HEK293 (cell line): Measurements from ENCODE around the gene MTARC2.

Source experiments
- CTCF ChIA-PET: fragments of 350-600 bp; formaldehyde crosslinking; extraction: SDS; loops from one replicate; lab custom pipeline; 2021; ENCODE audit warnings: antibody characterized with exemption; lab: Yijun Ruan, JAX
- POLR2A ChIA-PET: fragments of 300-600 bp; formaldehyde crosslinking; extraction: SDS; loops from one replicate; lab custom pipeline; 2020; ENCODE audit warnings: antibody characterized with exemption, inconsistent platforms; lab: Yijun Ruan, JAX
- H3K27ac ChIP-seq: fragments of 200-500 bp; sonication (Bioruptor generic); 2 replicates; pipeline ENCODE4 v1.5.1; 2014; ENCODE audit warnings: low read depth, low read length, control low read depth, inconsistent platforms; ENCODE audit errors: extremely low read depth
- H3K36me3 ChIP-seq, 2 experiments: fragments of 200-500 bp in 1 of 2; sonication (Bioruptor generic) in 1 of 2; 1 replicate in 1 of 2; 2 replicates in 1 of 2; pipeline ENCODE4 v1.5.1; 2014 to 2017; ENCODE audit warnings: inconsistent platforms in 2 of 2, low read length in 2 of 2; ENCODE audit not compliant: control insufficient read depth in 2 of 2, insufficient read depth in 1 of 2
- H3K4me1 ChIP-seq: fragments of 200-500 bp; sonication (Bioruptor generic); 2 replicates; pipeline ENCODE4 v1.5.1; 2014; ENCODE audit warnings: mild to moderate bottlenecking, low read length, inconsistent platforms; ENCODE audit not compliant: control insufficient read depth, insufficient read depth
- H3K4me3 ChIP-seq: 2 replicates; pipeline ENCODE4 v1.5.1; 2011; ENCODE audit warnings: low read depth, mild to moderate bottlenecking, control low read depth, low read length, moderate library complexity
- H3K9me3 ChIP-seq: fragments of 200-500 bp; sonication (Bioruptor generic); 2 replicates; pipeline ENCODE4 v1.5.1; 2014; ENCODE audit warnings: low read depth, low read length, inconsistent platforms; ENCODE audit not compliant: control insufficient read depth, insufficient read depth
- FEZF1 ChIP-seq: fragments of 450-650 bp; formaldehyde crosslinking; IDR thresholded peaks from 2 replicates; pipeline ENCODE4 v1.5.1; 2016; ENCODE audit warnings: missing biosample characterization, missing genetic modification characterization
- GLIS2 ChIP-seq: fragments of 450-650 bp; formaldehyde crosslinking; IDR thresholded peaks from 2 replicates; pipeline ENCODE4 v1.5.1; 2016; ENCODE audit warnings: missing biosample characterization, missing genetic modification characterization
- PRDM1 ChIP-seq: fragments of 450-650 bp; formaldehyde crosslinking; IDR thresholded peaks from 2 replicates; pipeline ENCODE4; 2016; ENCODE audit warnings: missing biosample characterization, missing genetic modification characterization
- RBAK ChIP-seq: fragments of 450-650 bp; formaldehyde crosslinking; IDR thresholded peaks from 2 replicates; pipeline ENCODE4 v1.5.1; 2016; ENCODE audit warnings: missing biosample characterization, missing genetic modification characterization
- SP2 ChIP-seq: fragments of 450-650 bp; formaldehyde crosslinking; IDR thresholded peaks from 2 replicates; pipeline ENCODE4 v1.5.1; 2016; ENCODE audit warnings: missing biosample characterization, missing genetic modification characterization
- ZBTB17 ChIP-seq: fragments of 450-650 bp; formaldehyde crosslinking; IDR thresholded peaks from 2 replicates; pipeline ENCODE4 v1.5.1; 2016; ENCODE audit warnings: missing biosample characterization, missing genetic modification characterization
- ZBTB48 ChIP-seq: fragments of 450-650 bp; formaldehyde crosslinking; IDR thresholded peaks from 2 replicates; pipeline ENCODE4 v1.5.1; 2016; ENCODE audit warnings: missing biosample characterization, missing genetic modification characterization
- ZNF157 ChIP-seq: fragments of 450-650 bp; formaldehyde crosslinking; IDR thresholded peaks from 2 replicates; pipeline ENCODE4 v1.5.1; 2016; ENCODE audit warnings: missing biosample characterization, missing genetic modification characterization
- ZNF335 ChIP-seq: fragments of 450-650 bp; formaldehyde crosslinking; conservative IDR thresholded peaks from 2 replicates; pipeline ENCODE4 v1.5.1; 2016; ENCODE audit warnings: missing biosample characterization, missing genetic modification characterization
- ZNF366 ChIP-seq: fragments of 450-650 bp; formaldehyde crosslinking; conservative IDR thresholded peaks from 2 replicates; pipeline ENCODE4 v1.5.1; 2016; ENCODE audit warnings: missing biosample characterization, missing genetic modification characterization
- ZNF623 ChIP-seq: fragments of 450-650 bp; formaldehyde crosslinking; IDR thresholded peaks from 2 replicates; pipeline ENCODE4 v1.5.1; 2016; ENCODE audit warnings: missing biosample characterization, missing genetic modification characterization
- ZNF626 ChIP-seq: fragments of 450-650 bp; sonication (Bioruptor Pico); formaldehyde crosslinking; IDR thresholded peaks from 2 replicates; pipeline ENCODE4 v1.5.1; 2018; ENCODE audit warnings: missing biosample characterization, missing genetic modification characterization, inconsistent platforms
- ZNF654 ChIP-seq: fragments of 450-650 bp; formaldehyde crosslinking; IDR thresholded peaks from 2 replicates; pipeline ENCODE4 v1.5.1; 2016; ENCODE audit warnings: low read depth, missing biosample characterization, missing genetic modification characterization
- ZNF76 ChIP-seq: fragments of 450-650 bp; formaldehyde crosslinking; IDR thresholded peaks from 2 replicates; pipeline ENCODE4; 2016; ENCODE audit warnings: low read depth, missing biosample characterization, missing genetic modification characterization, borderline replicate concordance
- ZNF791 ChIP-seq: fragments of 450-650 bp; formaldehyde crosslinking; IDR thresholded peaks from 2 replicates; pipeline ENCODE4 v1.5.1; 2016; ENCODE audit warnings: missing biosample characterization, missing genetic modification characterization
- ZNF843 ChIP-seq: fragments of 450-650 bp; formaldehyde crosslinking; IDR thresholded peaks from 2 replicates; pipeline ENCODE4 v1.5.1; 2016; ENCODE audit warnings: missing biosample characterization, missing genetic modification characterization
- ZSCAN30 ChIP-seq: fragments of 450-650 bp; IDR thresholded peaks from 2 replicates; pipeline ENCODE4 v1.5.1; 2018; ENCODE audit warnings: missing biosample characterization, mild to moderate bottlenecking, missing genetic modification characterization, moderate library complexity
- TF ChIP-seq, protein P1 (sequence below): fragments of 450-650 bp; formaldehyde crosslinking; IDR thresholded peaks from 2 replicates; pipeline ENCODE4 v1.5.1; 2016; ENCODE audit warnings: missing biosample characterization, missing genetic modification characterization, borderline replicate concordance
- TF ChIP-seq, protein P2 (sequence below): fragments of 450-650 bp; formaldehyde crosslinking; IDR thresholded peaks from 2 replicates; pipeline ENCODE4 v1.5.1; 2016; ENCODE audit warnings: missing biosample characterization, missing genetic modification characterization
- TF ChIP-seq, protein P3 (sequence below): fragments of 450-650 bp; formaldehyde crosslinking; conservative IDR thresholded peaks from 2 replicates; pipeline ENCODE4 v1.5.1; 2016; ENCODE audit warnings: low read depth, missing biosample characterization, missing genetic modification characterization
- TF ChIP-seq, protein P4 (sequence below): fragments of 450-650 bp; formaldehyde crosslinking; IDR thresholded peaks from 2 replicates; pipeline ENCODE4 v1.5.1; 2016; ENCODE audit warnings: missing biosample characterization, missing genetic modification characterization

The MTARC2 gene

DNA sequence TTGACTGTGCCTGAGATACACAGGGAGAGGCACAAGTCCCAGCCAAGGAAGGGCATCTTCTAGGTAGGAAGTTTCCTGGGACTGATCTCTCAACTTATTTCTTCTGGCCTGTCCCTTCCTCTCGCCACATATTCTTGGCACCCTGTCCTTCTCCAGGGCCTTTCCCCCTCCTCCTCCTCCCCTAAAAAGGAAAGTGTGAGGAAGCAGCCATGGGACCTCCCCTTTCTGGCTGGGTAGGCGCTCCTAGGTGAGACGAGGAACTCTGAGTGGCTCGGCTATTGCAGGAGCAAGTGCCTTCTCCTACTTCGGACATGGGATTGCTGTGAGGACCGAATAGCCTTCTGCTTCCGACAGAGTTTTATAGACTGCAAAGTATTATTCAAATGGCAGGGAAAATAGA is 15.5 kb upstream of the MTARC2 start:
- H3K4me1 ChIP-seq, result no peaks in the 10 kb centered on the region
- no peaks in the 10 kb centered on the region for H3K9me3 ChIP-seq
- TF ChIP-seq ZBTB48 (no peak), ZNF626 (tag by site-specific recombination) (0 out of 2 replicates have a peak, but pooled peaks have one; percentile 46)
- H3K36me3 ChIP-seq, result no peaks in the 10 kb centered on the region
- no peak overlapping the region for H3K27ac ChIP-seq
- CTCF ChIA-PET, result interaction anchor here (0.6 to 3.8 kb wide), 32 partner anchors 9 to 689 kb away, joined by 3 to 32 read pairs (median 6); partner anchors contain the start of gene MTARC2
- POLR2A ChIA-PET, result interaction anchor here (0.6 to 1.8 kb wide), 4 partner anchors 14 to 1411 kb away, joined by 3 to 19 read pairs (median 4); partner anchors contain the start of gene MTARC2
- no peak overlapping the region for H3K4me3 ChIP-seq

DNA sequence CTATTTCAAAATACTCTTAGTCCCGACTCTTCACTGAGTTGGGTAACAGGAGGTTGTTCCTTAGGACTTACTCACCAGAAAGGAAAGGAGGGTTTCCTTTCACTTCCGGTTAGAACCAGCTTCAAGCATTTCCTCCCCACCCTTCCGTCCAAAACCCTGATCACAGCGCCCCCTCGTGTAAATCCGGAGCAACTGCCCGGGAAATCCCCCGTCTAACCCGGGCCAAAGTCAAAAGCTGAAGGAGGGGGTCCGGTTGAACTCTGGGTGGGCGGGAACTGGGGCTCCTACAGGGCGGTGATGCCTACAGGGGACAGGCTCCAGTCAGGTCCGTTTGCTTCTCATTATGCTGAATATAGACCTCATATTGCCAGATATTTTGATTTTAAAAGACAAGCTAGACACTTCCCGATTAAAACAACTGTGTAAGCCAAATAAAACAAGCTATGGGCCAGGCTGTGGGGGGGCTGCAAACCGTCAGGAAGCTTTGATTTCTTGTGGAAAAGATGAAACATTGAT is 15.0 kb upstream of the MTARC2 start:
- H3K4me3 ChIP-seq, result no peak overlapping the region; the same call in 1 of the 2 replicates
- no peak overlapping the region for H3K27ac ChIP-seq
- ChIA-PET POLR2A (interaction anchor here (0.6 to 1.8 kb wide), 4 partner anchors 13 to 1411 kb away, joined by 3 to 19 read pairs (median 4); partner anchors contain the start of gene MTARC2), CTCF (interaction anchor here (0.5 to 3.8 kb wide), 49 partner anchors 8 to 1763 kb away, joined by 3 to 32 read pairs (median 4); partner anchors contain the start of gene MTARC2)
- H3K4me1 ChIP-seq, result no peaks in the 10 kb centered on the region
- no peaks in the 10 kb centered on the region for H3K36me3 ChIP-seq
- no peaks in the 10 kb centered on the region for H3K9me3 ChIP-seq
- no peak for TF ChIP-seq RBAK (tag by site-specific recombination)
- no peak for TF ChIP-seq ZNF843 (tag by site-specific recombination)
- TF ChIP-seq ZNF366 (tag by site-specific recombination), result peak; percentile 47
- no peak for TF ChIP-seq ZNF157 (tag by site-specific recombination)
- peak; percentile 45; the same call in 1 of the 2 replicates for TF ChIP-seq GLIS2
- TF ChIP-seq SP2, result peak; percentile 33; the same call in 1 of the 2 replicates
- TF ChIP-seq, protein P1, sequence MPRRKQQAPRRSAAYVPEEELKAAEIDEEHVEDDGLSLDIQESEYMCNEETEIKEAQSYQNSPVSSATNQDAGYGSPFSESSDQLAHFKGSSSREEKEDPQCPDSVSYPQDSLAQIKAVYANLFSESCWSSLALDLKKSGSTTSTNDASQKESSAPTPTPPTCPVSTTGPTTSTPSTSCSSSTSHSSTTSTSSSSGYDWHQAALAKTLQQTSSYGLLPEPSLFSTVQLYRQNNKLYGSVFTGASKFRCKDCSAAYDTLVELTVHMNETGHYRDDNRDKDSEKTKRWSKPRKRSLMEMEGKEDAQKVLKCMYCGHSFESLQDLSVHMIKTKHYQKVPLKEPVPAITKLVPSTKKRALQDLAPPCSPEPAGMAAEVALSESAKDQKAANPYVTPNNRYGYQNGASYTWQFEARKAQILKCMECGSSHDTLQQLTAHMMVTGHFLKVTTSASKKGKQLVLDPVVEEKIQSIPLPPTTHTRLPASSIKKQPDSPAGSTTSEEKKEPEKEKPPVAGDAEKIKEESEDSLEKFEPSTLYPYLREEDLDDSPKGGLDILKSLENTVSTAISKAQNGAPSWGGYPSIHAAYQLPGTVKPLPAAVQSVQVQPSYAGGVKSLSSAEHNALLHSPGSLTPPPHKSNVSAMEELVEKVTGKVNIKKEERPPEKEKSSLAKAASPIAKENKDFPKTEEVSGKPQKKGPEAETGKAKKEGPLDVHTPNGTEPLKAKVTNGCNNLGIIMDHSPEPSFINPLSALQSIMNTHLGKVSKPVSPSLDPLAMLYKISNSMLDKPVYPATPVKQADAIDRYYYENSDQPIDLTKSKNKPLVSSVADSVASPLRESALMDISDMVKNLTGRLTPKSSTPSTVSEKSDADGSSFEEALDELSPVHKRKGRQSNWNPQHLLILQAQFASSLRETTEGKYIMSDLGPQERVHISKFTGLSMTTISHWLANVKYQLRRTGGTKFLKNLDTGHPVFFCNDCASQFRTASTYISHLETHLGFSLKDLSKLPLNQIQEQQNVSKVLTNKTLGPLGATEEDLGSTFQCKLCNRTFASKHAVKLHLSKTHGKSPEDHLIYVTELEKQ (tag by site-specific recombination), result no peak
- peak; percentile 70 for TF ChIP-seq ZNF654 (tag by site-specific recombination)
- TF ChIP-seq ZNF335 (tag by site-specific recombination), result peak; percentile 30; the same call in 1 of the 2 replicates
- TF ChIP-seq, protein P2, sequence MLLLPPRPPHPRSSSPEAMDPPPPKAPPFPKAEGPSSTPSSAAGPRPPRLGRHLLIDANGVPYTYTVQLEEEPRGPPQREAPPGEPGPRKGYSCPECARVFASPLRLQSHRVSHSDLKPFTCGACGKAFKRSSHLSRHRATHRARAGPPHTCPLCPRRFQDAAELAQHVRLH (tag by site-specific recombination), result peak; percentile 75; the same call in 1 of the 2 replicates
- TF ChIP-seq FEZF1 (tag by site-specific recombination), result no peak
- TF ChIP-seq, protein P3, sequence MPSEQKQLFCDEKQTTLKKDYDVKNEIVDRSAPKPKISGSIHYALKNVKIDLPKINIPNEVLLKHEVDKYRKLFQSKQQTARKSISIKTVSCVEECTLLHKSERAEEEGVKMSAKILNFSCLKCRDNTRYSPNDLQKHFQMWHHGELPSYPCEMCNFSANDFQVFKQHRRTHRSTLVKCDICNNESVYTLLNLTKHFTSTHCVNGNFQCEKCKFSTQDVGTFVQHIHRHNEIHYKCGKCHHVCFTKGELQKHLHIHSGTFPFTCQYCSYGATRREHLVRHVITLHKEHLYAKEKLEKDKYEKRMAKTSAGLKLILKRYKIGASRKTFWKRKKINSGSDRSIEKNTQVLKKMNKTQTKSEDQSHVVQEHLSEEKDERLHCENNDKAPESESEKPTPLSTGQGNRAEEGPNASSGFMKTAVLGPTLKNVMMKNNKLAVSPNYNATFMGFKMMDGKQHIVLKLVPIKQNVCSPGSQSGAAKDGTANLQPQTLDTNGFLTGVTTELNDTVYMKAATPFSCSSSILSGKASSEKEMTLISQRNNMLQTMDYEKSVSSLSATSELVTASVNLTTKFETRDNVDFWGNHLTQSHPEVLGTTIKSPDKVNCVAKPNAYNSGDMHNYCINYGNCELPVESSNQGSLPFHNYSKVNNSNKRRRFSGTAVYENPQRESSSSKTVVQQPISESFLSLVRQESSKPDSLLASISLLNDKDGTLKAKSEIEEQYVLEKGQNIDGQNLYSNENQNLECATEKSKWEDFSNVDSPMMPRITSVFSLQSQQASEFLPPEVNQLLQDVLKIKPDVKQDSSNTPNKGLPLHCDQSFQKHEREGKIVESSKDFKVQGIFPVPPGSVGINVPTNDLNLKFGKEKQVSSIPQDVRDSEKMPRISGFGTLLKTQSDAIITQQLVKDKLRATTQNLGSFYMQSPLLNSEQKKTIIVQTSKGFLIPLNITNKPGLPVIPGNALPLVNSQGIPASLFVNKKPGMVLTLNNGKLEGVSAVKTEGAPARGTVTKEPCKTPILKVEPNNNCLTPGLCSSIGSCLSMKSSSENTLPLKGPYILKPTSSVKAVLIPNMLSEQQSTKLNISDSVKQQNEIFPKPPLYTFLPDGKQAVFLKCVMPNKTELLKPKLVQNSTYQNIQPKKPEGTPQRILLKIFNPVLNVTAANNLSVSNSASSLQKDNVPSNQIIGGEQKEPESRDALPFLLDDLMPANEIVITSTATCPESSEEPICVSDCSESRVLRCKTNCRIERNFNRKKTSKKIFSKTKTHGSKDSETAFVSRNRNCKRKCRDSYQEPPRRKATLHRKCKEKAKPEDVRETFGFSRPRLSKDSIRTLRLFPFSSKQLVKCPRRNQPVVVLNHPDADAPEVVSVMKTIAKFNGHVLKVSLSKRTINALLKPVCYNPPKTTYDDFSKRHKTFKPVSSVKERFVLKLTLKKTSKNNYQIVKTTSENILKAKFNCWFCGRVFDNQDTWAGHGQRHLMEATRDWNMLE (tag by site-specific recombination), result peak; percentile 97
- TF ChIP-seq, protein P4, sequence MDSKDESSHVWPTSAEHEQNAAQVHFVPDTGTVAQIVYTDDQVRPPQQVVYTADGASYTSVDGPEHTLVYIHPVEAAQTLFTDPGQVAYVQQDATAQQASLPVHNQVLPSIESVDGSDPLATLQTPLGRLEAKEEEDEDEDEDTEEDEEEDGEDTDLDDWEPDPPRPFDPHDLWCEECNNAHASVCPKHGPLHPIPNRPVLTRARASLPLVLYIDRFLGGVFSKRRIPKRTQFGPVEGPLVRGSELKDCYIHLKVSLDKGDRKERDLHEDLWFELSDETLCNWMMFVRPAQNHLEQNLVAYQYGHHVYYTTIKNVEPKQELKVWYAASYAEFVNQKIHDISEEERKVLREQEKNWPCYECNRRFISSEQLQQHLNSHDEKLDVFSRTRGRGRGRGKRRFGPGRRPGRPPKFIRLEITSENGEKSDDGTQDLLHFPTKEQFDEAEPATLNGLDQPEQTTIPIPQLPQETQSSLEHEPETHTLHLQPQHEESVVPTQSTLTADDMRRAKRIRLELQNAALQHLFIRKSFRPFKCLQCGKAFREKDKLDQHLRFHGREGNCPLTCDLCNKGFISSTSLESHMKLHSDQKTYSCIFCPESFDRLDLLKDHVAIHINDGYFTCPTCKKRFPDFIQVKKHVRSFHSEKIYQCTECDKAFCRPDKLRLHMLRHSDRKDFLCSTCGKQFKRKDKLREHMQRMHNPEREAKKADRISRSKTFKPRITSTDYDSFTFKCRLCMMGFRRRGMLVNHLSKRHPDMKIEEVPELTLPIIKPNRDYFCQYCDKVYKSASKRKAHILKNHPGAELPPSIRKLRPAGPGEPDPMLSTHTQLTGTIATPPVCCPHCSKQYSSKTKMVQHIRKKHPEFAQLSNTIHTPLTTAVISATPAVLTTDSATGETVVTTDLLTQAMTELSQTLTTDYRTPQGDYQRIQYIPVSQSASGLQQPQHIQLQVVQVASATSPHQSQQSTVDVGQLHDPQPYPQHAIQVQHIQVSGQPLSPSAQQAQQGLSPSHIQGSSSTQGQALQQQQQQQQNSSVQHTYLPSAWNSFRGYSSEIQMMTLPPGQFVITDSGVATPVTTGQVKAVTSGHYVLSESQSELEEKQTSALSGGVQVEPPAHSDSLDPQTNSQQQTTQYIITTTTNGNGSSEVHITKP, result 0 out of 2 replicates have a peak, but pooled peaks have one; percentile 39
- no peak for TF ChIP-seq ZBTB17 (tag by site-specific recombination)
- 0 out of 2 replicates have a peak, but pooled peaks have one; percentile 32 for TF ChIP-seq ZSCAN30 (tag by site-specific recombination)
- TF ChIP-seq ZNF76 (tag by site-specific recombination), result 0 out of 2 replicates have a peak, but pooled peaks have one; percentile 18
- no peak for TF ChIP-seq ZNF791 (tag by site-specific recombination)
- TF ChIP-seq PRDM1, result peak; percentile 81
- TF ChIP-seq ZNF623 (tag by site-specific recombination), result no peak
